GM12801 (cell line): ENCODE results near the gene RNF152.

Source experiments
- CTCF ChIP-seq: IDR thresholded peaks from one replicate; pipeline ENCODE4 v1.5.1; 2011; ENCODE audit warnings: control low read depth; ENCODE audit not compliant: insufficient read length; ENCODE audit errors: extremely low read depth

The RNF152 gene

GRCh38 chr18:61887838-61888237, 5.0 kb downstream of the RNF152 start:
- no peak for TF ChIP-seq CTCF

- TF ChIP-seq CTCF, result no peak
These were observed 9.3 kb downstream of the RNF152 start for GRCh38 chr18:61883547-61883946.

- TF ChIP-seq CTCF, result no peak
These were observed 10.4 kb downstream of the RNF152 start for GRCh38 chr18:61882296-61883004.

GRCh38 chr18:61876899-61877298, 15.9 kb downstream of the RNF152 start:
- no peak for TF ChIP-seq CTCF

- no peak for TF ChIP-seq CTCF
These were observed 22.7 kb downstream of the RNF152 start for GRCh38 chr18:61870151-61870550.

GRCh38 chr18:61869636-61870035, 23.2 kb downstream of the RNF152 start:
- no peak for TF ChIP-seq CTCF

- TF ChIP-seq CTCF, result no peak
These were observed 27.2 kb downstream of the RNF152 start for GRCh38 chr18:61865466-61866175.
